ENCODE data around the gene SLC46A1. TPM values are rescaled to one million over a fixed set of nuclear protein-coding genes. Genes with fewer than 3 reads are reported as not detected.

SLC46A1 gene
- total and polyA plus RNA-seq, 2 of the 13 experiments (the other 11 are each of a cell fraction or from before 2014, with no cell fraction given) = 19.6 to 22.6 TPM

GRCh38 chr17:28379814-28380801, 25.9 kb downstream of the SLC46A1 start (continued):
- no peak for TF ChIP-seq ARID4A (CRISPR knock-in tag; IDR thresholded peaks at IDR 0.05; ENCODE audit: borderline replicate concordance)
- no peak for TF ChIP-seq KDM2A (CRISPR knock-in tag; IDR thresholded peaks at IDR 0.05; ENCODE audit: borderline replicate concordance, low read depth)
- TF ChIP-seq ZNF468 (CRISPR knock-in tag; IDR thresholded peaks at IDR 0.05) = no peak
- no peak for TF ChIP-seq ZNF879 (CRISPR knock-in tag; IDR thresholded peaks at IDR 0.05)
- no peak for TF ChIP-seq ZNF75D (CRISPR knock-in tag; IDR thresholded peaks at IDR 0.05; ENCODE audit: borderline replicate concordance)
- TF ChIP-seq PHB2 (IDR thresholded peaks at IDR 0.05; ENCODE audit: partially characterized antibody) = no peak
- no peak for TF ChIP-seq SRF (IDR thresholded peaks at IDR 0.05; ENCODE audit: low read depth, low read length)
- no peak for TF ChIP-seq RFX1 (IDR thresholded peaks at IDR 0.05)
- no peak for TF ChIP-seq HNRNPUL1 (IDR thresholded peaks at IDR 0.05; ENCODE audit: low read depth, low read length)
- TF ChIP-seq TIGD3 (CRISPR knock-in tag; IDR thresholded peaks at IDR 0.05; ENCODE audit: borderline replicate concordance) = no peak
- TF ChIP-seq ZBTB37 (CRISPR knock-in tag; IDR thresholded peaks at IDR 0.05) = no peak
- TF ChIP-seq ZNF253 (CRISPR knock-in tag; IDR thresholded peaks at IDR 0.05; ENCODE audit: borderline replicate concordance) = no peak
- TF ChIP-seq SP2 (CRISPR knock-in tag; IDR thresholded peaks at IDR 0.05) = no peak
- TF ChIP-seq EHMT2 (IDR thresholded peaks at IDR 0.05; ENCODE audit: borderline replicate concordance, low read depth, low read length) = no peak
- TF ChIP-seq SCMH1 (CRISPR knock-in tag; IDR thresholded peaks at IDR 0.05; ENCODE audit: borderline replicate concordance) = no peak
- no peak for TF ChIP-seq ZKSCAN5 (CRISPR knock-in tag; IDR thresholded peaks at IDR 0.05)
- TF ChIP-seq, protein P1, sequence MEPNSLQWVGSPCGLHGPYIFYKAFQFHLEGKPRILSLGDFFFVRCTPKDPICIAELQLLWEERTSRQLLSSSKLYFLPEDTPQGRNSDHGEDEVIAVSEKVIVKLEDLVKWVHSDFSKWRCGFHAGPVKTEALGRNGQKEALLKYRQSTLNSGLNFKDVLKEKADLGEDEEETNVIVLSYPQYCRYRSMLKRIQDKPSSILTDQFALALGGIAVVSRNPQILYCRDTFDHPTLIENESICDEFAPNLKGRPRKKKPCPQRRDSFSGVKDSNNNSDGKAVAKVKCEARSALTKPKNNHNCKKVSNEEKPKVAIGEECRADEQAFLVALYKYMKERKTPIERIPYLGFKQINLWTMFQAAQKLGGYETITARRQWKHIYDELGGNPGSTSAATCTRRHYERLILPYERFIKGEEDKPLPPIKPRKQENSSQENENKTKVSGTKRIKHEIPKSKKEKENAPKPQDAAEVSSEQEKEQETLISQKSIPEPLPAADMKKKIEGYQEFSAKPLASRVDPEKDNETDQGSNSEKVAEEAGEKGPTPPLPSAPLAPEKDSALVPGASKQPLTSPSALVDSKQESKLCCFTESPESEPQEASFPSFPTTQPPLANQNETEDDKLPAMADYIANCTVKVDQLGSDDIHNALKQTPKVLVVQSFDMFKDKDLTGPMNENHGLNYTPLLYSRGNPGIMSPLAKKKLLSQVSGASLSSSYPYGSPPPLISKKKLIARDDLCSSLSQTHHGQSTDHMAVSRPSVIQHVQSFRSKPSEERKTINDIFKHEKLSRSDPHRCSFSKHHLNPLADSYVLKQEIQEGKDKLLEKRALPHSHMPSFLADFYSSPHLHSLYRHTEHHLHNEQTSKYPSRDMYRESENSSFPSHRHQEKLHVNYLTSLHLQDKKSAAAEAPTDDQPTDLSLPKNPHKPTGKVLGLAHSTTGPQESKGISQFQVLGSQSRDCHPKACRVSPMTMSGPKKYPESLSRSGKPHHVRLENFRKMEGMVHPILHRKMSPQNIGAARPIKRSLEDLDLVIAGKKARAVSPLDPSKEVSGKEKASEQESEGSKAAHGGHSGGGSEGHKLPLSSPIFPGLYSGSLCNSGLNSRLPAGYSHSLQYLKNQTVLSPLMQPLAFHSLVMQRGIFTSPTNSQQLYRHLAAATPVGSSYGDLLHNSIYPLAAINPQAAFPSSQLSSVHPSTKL (CRISPR knock-in tag; IDR thresholded peaks at IDR 0.05) = peak; percentile 61; the same call in 1 of the 2 replicates
